Ectodermal cell (in vitro differentiated cells): ENCODE measurements around the gene PEA15. TPM values are rescaled to one million over a fixed set of nuclear protein-coding genes. Genes with fewer than 3 reads are reported as not detected.

ENCODE experiments used
- H3K27ac ChIP-seq: 2 replicates; pipeline ENCODE4 v1.7.0; 2013; ENCODE audit warnings: mild to moderate bottlenecking, low read depth, low read length; ENCODE audit not compliant: insufficient read depth, poor library complexity, severe bottlenecking
- H3K27me3 ChIP-seq: 2 replicates; pipeline ENCODE4 v1.7.0; 2013; ENCODE audit warnings: mild to moderate bottlenecking, low read length; ENCODE audit not compliant: insufficient read depth, control insufficient read depth, poor library complexity, severe bottlenecking
- H3K36me3 ChIP-seq: one replicate; pipeline ENCODE4 v1.7.0; 2013; ENCODE audit warnings: low read length; ENCODE audit not compliant: control insufficient read depth, insufficient read depth
- H3K4me1 ChIP-seq: one replicate; pipeline ENCODE4 v1.7.0; 2013; ENCODE audit warnings: low read length; ENCODE audit not compliant: control insufficient read depth, insufficient read depth
- H3K4me3 ChIP-seq: 2 replicates; pipeline ENCODE4 v1.7.0; 2013; ENCODE audit warnings: low read depth, low read length, control low read depth; ENCODE audit not compliant: insufficient read depth
- H3K9me3 ChIP-seq: 2 replicates; pipeline ENCODE4 v1.7.0; 2013; ENCODE audit warnings: mild to moderate bottlenecking, low read length, moderate library complexity; ENCODE audit not compliant: control insufficient read depth
- WGBS, 2 experiments: methylation state at CpG; one replicate each; pipeline ENCODE4 v1.1.7; 2013; ENCODE audit warnings: missing lambda C conversion rate in 2 of 2; 5-methylcytosine and 5-hydroxymethylcytosine counted together
- polyA plus RNA-seq, 4 experiments: library from polyadenylated mRNA; stranded (reverse); fragments of 50-300 nt; gene quantifications; one replicate each; pipeline ENCODE4 v1.2.3, GENCODE V29; 2013

The PEA15 gene
- 107 TPM for polyA plus RNA-seq (2013, experiment 1 of 4)
- polyA plus RNA-seq (2013, experiment 2 of 4) = 121 TPM
- 84.4 TPM for polyA plus RNA-seq (2013, experiment 3 of 4)
- 105 TPM for polyA plus RNA-seq (2013, experiment 4 of 4)

- Histone ChIP-seq H3K27me3 (no peaks in the 10 kb centered on the region), H3K4me3 (peak within 1 kb of the TSS; percentile 93), H3K4me1 (peaks cover 49% of the 10 kb centered on the region), H3K27ac (no peak within 1 kb of the TSS), H3K36me3 (no peaks in the 10 kb centered on the region), H3K9me3 (no peaks in the 10 kb centered on the region)
- 0% methylated on average over 71 of the region's 76 CpGs for WGBS, 2 experiments
Measured at GRCh38 chr1:160205242-160206035, at the start of gene PEA15. Gene PEA15, plus strand, starts transcription at chr1:160205384. Its CDS starts 6,161 bp downstream, at chr1:160211545.

GRCh38 chr1:160156361-160156760 is 48.8 kb upstream of the PEA15 start:
- no peaks in the 10 kb centered on the region for H3K4me1 ChIP-seq
- H3K9me3 ChIP-seq = no peaks in the 10 kb centered on the region
- H3K36me3 ChIP-seq = no peaks in the 10 kb centered on the region
- 90 to 95% methylated on average over 5 of the region's 5 CpGs for WGBS, 2 experiments
- no peak overlapping the region for H3K4me3 ChIP-seq
- no peak overlapping the region for H3K27ac ChIP-seq
- H3K27me3 ChIP-seq = no peaks in the 10 kb centered on the region

- no peaks in the 10 kb centered on the region for H3K36me3 ChIP-seq
- 80 to 95% methylated on average over 2 to 4 of the region's 4 CpGs for whole genome bisulfite sequencing, 2 experiments
- H3K27ac ChIP-seq = no peak overlapping the region
- H3K9me3 ChIP-seq = no peaks in the 10 kb centered on the region
- H3K4me3 ChIP-seq = no peak overlapping the region
- H3K4me1 ChIP-seq = no peaks in the 10 kb centered on the region
- no peaks in the 10 kb centered on the region for H3K27me3 ChIP-seq
Measured at GRCh38 chr1:160157174-160157573, 48.0 kb upstream of the PEA15 start.

GRCh38 chr1:160158031-160158430 is 47.2 kb upstream of the PEA15 start:
- H3K27ac ChIP-seq = no peak overlapping the region
- H3K4me1 ChIP-seq = no peaks in the 10 kb centered on the region
- H3K27me3 ChIP-seq = no peaks in the 10 kb centered on the region
- H3K9me3 ChIP-seq = no peaks in the 10 kb centered on the region
- WGBS, 2 experiments = 81% methylated on average over 3 of the region's 3 CpGs
- H3K36me3 ChIP-seq = no peaks in the 10 kb centered on the region
- no peak overlapping the region for H3K4me3 ChIP-seq

- Histone ChIP-seq H3K4me1 (no peaks in the 10 kb centered on the region), H3K9me3 (no peaks in the 10 kb centered on the region), H3K27me3 (no peaks in the 10 kb centered on the region), H3K36me3 (no peaks in the 10 kb centered on the region), H3K4me3 (no peak overlapping the region), H3K27ac (no peak overlapping the region)
- 95% methylated on average over 4 of the region's 4 CpGs for WGBS, 2 experiments
Measured at GRCh38 chr1:160158534-160158933, 46.6 kb upstream of the PEA15 start.

GRCh38 chr1:160159846-160160245 is 45.3 kb upstream of the PEA15 start:
- Histone ChIP-seq H3K4me3 (no peak overlapping the region), H3K36me3 (no peaks in the 10 kb centered on the region), H3K9me3 (no peaks in the 10 kb centered on the region), H3K27ac (no peak overlapping the region), H3K27me3 (no peaks in the 10 kb centered on the region), H3K4me1 (no peaks in the 10 kb centered on the region)

- H3K4me3 ChIP-seq = no peak overlapping the region
Measured at GRCh38 chr1:160161965-160162705, 43.0 kb upstream of the PEA15 start.

GRCh38 chr1:160162931-160163330 is 42.3 kb upstream of the PEA15 start:
- Histone ChIP-seq H3K4me1 (no peaks in the 10 kb centered on the region), H3K4me3 (no peak overlapping the region), H3K27me3 (peaks cover 20% of the 10 kb centered on the region), H3K9me3 (no peaks in the 10 kb centered on the region), H3K27ac (no peak overlapping the region), H3K36me3 (no peaks in the 10 kb centered on the region)
- whole genome bisulfite sequencing, 2 experiments = 94 to 97% methylated on average over 2 of the region's 2 CpGs

More at GRCh38 chr1:160161965-160162705, 43.0 kb upstream of the PEA15 start:
- WGBS, 2 experiments = 38 to 43% methylated on average over 6 of the region's 6 CpGs
- Histone ChIP-seq H3K27me3 (peaks cover 12% of the 10 kb centered on the region), H3K36me3 (no peaks in the 10 kb centered on the region), H3K27ac (no peak overlapping the region), H3K4me1 (no peaks in the 10 kb centered on the region), H3K9me3 (no peaks in the 10 kb centered on the region)

GRCh38 chr1:160163615-160164014 is 41.6 kb upstream of the PEA15 start:
- peaks cover 2% of the 10 kb centered on the region for H3K4me1 ChIP-seq
- H3K27me3 ChIP-seq = peaks cover 24% of the 10 kb centered on the region
- no peak overlapping the region for H3K4me3 ChIP-seq
- no peak overlapping the region for H3K27ac ChIP-seq
- 95 to 96% methylated on average over 1 of the region's 1 CpG for WGBS, 2 experiments
- H3K9me3 ChIP-seq = no peaks in the 10 kb centered on the region
- H3K36me3 ChIP-seq = no peaks in the 10 kb centered on the region

GRCh38 chr1:160164121-160164520 is 41.1 kb upstream of the PEA15 start:
- no peak overlapping the region for H3K27ac ChIP-seq
- 94 to 95% methylated on average over 10 of the region's 10 CpGs for WGBS, 2 experiments
- H3K4me3 ChIP-seq = no peak overlapping the region
- no peaks in the 10 kb centered on the region for H3K9me3 ChIP-seq
- peaks cover 27% of the 10 kb centered on the region for H3K27me3 ChIP-seq
- H3K36me3 ChIP-seq = no peaks in the 10 kb centered on the region
- peaks cover 8% of the 10 kb centered on the region for H3K4me1 ChIP-seq
